GM19397 (cell line): ENCODE results near the gene SRGAP1.
"Not testable (repeated sequence)": the region's sequence is repeated elsewhere in the genome, so short reads cannot be mapped to it uniquely, and the experiment has no call there.

Experiments
- ATAC-seq: cut with Tn5 transposase; IDR thresholded peaks from one replicate; pipeline ENCODE4 v1.9.1; 2021; ENCODE audit warnings: mild to moderate bottlenecking, moderate library complexity; ENCODE audit not compliant: unreplicated experiment

The SRGAP1 gene

DNA sequence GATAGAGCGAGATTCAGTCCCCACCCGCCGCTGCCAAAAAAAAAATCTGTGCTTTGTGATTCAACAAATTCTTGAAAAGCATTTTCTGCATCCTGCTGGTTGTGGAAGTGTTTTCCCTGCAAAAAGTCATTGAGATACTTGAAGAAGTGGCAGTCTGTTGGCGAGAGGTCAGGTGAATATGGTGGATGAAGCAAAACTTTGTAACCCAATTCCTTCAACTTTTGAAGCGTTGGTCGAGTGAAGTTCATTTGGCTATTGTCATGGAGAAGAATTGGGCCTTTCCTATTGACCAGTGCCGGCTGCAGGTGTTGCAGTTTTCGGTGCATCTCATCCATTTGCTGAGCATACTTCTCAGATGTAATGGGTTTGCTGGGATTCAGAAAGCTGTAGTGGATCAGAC lies 20.9 kb downstream of the SRGAP1 start:
- ATAC-seq: no peak

DNA sequence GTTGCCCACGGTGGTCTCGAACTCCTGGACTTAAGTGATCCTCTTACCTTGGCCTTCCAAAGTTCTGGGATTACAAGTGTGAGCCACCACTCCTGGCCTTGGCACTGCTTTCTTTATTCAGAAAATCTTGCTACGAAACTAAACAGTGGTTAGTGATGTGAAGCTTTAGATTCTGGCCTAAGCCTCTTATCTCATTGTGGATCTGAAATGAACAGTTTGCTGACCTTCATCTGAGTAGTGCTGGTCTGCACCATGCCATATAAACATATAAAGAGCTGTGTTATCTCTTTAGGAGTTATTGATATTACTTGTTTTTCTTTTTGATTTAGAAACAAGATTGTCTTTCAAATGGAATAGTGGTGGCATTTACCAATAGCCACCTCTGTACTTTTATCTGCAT lies 22.6 kb downstream of the SRGAP1 start:
- ATAC-seq: no peak

DNA sequence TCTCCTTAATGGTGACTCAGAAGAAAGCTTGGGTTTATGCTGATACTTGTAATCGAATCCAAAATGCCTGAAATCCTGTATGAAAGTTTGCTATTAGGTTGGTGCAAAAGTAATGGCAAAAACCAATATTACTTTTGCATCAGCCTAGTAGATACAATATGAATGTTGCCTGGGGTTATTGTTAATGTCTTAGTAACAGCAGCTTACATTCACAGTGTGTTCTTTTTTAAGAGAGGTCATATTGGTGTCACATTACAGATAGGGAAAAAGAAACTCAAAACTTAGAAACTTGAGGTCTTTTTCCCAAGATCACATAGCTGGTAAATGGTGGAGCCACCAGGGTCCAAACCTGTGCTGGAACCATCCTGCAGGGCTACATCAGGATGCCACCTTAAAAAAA lies 25.2 kb downstream of the SRGAP1 start:
- ATAC-seq: no peak

DNA sequence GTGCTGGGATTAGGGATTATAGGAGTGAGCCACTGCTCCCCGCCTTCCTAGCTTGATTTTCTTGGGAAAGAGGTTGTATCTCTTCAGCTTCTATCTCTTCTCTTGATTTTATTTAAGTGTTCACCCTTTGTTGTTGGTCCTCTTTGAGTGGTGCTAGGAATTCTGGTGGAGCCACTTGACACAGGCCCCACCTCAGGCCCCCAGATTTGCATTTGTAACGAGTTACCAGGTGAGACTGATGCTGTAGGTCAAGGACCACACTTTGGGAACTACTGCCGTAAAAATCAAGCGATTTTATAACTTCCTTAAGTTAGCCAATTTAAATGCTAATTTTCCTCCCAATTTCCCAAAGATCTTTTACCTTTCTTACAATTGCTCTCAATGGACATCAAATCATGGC lies 26.3 kb downstream of the SRGAP1 start:
- no peak for ATAC-seq

DNA sequence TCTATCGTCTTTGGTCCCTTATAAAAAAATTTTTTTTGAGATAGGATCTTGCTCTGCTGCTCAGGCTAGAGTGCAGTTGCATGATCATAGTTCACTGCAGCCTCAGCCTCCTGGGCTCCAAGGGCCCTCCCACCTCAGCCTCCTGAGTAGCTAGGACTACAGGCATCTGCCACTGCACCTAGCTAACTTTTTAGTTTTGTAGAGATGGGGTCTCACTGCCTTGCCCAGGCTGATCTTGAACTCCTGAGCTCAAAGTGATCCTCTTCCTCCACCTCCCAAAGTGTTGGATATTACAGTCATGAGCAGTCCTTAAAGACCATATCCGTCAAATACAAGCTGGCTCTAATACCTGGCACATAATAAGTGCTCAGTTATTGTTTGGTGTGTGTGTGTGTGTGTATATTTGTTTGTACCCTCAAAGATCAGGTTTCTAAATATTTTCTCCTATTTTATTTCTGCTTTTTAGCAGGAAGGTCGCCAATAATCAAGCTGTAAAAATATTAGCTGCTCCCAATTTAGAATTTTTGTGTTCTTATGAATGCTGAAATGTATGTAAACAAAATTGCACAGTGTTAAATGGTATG lies 30.5 kb downstream of the SRGAP1 start:
- ATAC-seq: no peak

DNA sequence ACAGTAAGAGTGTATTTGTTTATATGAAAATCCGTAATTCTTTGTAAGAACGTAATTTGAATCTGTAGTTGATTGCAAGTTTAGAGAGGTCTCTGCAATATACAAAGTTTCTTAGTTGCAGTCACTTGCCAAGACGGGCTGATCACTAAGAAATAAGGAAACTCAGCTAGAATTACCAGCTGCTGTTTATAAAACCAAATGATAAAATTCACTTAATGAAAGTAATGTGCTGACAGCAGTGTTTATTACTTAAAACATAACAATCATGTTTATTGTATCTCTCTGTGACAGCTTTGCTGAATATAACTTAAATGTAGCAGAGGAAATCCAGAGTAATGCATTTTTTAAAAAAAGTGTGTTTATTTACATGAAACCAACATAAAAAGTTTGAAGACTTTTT lies 31.2 kb downstream of the SRGAP1 start:
- no peak for ATAC-seq

DNA sequence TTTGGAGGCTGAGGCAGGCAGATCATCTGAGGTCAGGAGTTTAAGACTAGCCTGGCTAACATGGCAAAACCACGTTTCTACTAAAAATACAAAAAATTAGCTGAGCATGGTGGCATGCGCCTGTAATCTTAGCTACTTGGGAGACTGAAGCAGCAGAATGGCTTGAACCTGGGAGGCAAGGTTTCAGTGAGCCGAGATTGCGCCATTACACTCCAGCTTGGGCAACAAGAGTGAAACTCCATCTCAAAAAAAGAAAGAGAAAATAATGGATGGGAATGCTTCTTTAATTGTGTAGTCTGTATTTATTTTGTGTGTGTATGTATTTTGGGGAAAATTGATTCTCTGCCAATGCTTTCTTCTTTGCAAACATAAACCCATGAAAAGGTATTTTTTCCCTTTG lies 32.5 kb downstream of the SRGAP1 start:
- ATAC-seq: no peak

DNA sequence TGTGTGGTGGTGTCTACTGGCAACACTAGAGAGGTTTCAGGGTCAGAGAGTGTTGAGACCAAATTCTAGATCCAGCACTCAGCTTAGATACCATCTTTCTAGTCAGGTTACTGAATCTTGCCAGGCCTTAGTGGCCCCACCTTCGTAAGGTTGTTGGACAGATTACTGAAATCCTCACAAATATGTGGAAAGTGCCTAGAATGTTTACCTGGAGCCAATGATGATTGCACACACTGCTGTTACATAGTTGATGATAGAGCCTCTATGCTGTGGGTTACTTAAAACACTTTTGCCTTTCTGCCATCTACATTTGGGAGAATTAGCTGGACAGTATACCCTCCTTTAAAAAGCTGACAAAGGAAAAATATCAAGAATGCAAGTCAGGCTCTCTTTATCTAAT lies 33.2 kb downstream of the SRGAP1 start:
- ATAC-seq: no peak

DNA sequence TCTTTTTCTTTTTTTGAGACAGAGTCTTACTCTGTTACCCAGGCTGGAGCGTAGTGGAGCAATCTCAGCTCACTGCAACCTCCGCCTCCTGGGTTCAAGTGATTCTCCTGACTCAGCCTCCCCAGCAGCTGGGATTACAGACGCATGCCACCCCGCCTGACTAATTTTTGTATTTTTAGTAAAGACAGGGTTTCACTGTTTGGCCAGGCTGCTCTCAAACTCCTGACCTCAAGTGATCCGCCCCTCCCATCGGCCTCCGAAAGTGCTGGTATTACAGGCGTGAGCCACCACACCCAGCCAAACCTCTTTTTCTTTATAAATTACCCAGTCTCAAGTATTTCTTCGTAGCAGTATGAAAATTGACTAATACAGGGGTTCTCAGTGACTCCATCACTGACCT lies 35.7 kb downstream of the SRGAP1 start:
- ATAC-seq: not testable (repeated sequence)

DNA sequence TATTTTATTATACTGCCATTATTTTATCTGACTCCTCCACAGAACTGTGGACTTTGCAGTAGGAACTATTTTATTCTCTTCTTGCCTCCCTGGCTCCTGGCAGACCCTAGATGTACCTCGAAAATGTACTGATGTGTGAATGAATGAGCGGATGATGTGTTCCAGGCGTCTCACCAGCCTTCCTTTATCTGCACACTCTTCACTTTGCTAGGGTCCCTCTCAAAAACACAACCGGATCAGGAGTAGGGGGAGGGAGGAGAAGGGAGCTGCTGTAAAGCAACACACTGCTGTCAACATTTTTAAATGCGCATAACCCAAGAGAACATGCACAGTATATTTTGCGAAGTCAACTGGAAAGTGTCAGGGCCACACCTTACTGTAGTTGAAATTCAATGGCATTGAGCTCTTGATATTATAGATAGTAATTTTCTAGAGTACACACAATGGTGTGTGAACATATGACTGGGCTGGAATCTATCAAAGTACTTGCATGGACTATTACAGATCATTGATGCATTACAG lies 36.3 kb downstream of the SRGAP1 start:
- ATAC-seq: no peak

DNA sequence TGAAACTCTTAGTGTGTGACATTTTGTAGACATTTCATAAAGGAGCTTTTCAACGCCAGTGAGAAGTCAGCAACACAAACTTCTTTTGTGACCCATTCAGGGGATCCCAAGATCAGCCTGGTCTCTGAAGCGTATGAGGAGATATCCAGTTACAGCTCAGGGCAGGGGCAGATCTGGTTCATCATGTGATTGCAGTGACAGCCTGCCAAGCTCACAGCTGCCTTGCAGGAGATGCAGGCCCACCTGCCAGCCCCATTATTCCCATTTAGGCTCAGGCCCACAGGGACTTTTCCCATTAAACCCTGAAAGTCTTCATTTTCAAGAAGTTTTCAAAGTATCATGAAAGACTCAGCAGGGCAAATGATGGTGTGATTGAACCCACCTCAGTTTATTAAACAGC lies 38.3 kb downstream of the SRGAP1 start:
- no peak for ATAC-seq

DNA sequence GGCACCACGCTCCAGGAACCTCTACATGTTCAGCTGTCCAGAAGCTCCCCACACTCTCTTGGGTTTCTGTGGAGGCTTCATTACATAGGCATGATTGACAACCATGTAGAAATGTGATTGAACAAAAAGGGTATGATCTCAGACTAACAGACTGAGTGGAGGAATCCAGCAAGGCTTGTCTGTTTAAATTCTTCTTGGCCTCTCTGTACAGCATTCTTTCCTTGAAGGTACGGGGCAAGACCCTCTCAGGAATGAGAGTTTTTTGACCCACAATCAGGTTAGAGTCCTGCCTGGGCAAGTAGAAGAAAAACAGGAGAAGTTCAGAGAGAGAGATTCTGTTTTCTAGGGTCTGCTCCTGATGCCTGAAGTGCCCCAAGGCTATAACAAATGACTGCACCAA lies 40.9 kb downstream of the SRGAP1 start:
- no peak for ATAC-seq

DNA sequence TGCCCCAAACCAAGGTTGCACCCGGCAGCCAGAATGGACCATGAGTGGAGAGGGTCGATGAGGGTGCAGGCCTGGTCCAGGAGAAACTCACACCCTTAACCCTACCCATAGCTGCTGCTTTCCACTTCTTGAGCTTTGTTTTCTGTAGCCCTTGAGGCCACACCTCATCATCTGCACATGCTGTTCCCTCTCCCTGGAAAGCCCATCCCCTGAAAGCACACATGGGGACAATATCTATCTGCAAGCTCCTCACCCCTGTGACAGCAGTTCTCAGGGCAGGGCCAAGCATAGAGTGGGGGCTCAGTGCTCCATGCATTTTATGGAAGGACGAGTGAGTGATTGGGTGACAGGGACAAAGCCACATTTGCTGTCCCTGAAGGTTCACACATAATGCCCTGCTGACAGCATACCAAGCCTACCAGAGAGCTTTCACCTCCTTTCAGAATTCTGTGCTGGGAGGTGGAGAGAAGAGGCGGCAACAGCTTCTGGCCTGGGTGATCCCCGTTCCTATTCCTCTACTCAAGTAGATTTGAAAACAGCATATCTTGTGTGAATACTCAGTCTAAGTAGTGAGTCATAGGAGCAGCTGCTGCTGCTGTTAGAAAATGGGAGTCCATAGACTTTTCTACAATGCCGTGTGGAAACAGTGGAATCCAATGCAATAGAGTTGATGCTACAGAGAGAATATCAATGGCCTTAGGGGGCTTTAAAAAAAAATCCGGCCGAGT lies 44.6 kb downstream of the SRGAP1 start:
- ATAC-seq: no peak

DNA sequence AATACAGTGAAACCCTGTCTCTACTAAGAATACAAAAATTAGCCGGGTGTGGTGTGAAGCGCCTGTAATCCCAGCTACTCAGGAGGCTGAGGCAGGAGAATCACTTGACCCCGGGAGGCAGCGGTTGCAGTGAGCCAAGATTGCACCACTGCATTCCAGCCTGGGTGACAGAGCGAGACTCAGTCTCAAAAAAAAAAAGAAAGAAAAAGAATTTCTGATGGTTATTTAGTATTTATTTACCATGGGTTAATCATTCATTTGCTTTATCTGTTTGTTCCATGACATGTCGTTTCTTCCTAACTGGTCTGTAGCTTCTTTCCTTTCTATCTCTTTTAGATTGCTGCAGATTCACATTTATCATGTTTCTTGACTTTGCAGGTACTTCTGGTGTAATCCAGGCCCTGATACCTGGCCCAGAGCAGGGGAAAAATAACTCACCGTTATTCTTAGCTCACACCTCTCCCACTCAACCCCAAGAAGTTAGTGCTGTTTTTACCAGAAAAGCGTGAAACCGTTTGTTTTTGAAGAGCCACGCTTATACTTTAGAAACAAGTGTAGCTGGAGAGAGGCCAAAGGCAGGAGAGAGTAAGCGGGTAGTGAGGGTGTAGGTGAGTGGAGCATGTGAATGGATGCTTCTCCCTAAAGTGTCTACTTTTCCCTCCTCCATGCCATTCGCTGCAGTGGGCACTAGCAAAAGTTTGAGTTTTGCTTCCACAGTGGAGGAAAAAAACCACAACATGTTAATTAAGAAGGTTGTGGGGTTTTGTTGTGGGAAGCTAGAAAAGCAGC lies 45.4 kb downstream of the SRGAP1 start:
- no peak for ATAC-seq

DNA sequence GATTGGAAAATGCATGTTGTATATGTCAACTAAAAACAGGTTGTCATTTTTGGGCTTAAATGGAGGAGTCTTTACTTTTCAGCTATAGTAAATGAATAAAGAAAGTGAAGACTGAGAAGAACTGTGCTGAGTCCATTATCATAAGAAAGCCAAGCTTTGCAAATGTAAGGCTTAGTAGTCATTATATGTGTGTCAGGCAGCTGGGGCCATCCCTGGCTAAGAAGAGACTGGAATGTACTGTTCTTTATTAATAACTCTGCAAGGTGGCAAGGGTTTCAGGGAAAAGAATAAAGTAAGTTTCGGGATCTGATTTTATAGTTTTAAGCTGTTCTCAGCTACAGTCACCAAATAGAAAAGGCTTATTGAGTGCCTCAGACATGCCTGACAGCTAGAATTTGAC lies 48.7 kb downstream of the SRGAP1 start:
- no peak for ATAC-seq

DNA sequence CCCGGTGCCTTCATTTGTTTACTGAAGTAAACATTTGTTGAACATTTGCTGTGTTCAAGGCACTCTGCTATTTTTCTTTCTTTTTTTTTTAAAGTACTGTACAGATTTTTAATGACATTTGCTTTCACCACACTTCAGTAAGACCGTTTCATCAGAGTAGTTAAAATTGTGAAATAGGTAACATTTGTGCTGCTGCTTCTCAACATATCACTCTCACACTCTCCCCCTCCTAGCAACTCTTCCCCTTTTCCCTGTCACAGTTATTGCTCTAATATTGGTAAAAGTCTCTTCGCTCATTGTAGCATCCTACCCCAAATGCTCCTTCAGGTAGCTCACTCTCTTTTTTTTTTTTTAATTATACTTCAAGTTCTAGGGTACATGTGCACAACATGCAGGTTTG lies 49.6 kb downstream of the SRGAP1 start:
- no peak for ATAC-seq

DNA sequence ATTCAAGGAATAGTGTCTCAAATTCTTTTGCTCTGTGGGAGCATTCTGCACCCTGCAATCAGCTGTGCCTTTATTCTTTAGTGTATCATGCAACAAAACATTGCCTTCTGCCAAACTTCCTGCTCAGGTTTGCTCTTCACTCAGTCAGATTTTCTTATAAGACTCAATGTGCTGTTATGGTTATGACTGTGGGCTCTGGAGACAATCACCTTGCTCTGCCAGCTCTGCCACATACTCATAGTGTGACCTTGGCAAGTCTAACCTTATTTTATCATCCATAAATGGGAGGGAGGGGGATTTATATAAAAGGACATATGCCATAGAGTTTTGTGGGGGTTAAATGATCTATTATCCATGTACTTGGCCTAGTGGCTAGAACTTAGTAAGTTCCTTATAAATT lies 51.3 kb downstream of the SRGAP1 start:
- ATAC-seq: no peak

DNA sequence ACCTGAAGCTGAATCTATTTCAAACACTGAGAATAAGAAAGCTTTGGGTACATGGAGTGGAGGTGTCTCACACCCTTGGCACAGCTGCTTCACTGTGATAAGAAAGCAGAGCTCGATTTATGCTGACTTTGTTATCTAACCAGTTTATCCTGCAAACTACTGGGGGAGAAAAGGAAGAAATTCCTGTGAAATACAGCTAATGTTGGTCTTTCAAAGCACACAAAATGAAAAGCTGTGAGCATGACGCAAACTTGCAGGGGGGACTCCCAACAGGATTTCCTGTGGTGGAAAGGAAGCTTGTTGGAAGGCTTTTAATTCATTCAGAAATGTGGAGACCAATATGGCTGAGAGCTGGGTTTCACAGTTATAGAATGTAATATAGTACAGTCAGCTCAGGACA lies 53.4 kb downstream of the SRGAP1 start:
- no peak for ATAC-seq

DNA sequence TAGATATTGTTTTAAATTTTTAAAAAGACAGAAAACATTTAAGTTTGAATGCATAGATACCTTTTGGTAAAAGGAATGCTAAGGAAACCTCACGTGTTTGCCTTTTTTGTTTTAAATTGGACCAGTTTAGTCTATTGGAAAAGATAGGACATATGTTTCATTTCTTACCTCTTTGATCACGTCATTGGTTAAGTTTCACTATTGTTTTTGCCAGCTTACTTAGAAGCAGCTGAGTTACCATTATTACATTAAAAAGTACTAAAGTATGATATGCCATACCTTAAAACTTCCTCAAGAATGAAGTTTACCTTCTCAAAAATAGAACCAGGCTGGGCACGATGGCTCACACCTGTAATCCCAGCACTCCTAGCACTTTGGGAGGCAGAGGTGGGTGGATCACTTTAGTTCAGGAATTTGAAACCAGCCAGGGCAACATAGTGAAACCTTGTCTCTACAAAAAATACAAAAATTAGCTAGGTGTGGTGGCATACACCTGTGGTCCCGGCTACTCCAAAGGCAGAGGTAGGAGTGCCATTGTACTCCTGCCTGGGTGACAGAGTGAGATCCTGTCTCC lies 54.4 kb downstream of the SRGAP1 start:
- no peak for ATAC-seq

DNA sequence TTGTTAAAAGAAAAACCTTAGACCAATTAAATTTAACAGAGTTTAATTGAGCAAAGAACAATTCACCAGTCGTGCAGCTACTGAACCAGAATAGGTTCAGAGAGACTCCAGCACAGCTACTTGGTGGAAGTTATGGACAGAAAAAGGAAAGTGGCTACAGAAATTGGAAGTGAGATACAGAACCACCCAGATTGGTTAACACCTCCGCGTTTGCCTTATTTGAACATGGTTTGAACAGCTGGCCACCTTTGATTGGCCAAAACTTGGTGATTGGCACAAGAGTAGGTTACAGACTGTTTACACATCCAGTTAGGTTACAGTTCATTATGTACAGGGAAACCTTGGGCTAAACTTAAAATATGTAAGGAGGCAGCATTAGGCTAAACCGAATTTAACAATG lies 54.9 kb downstream of the SRGAP1 start:
- ATAC-seq: no peak

DNA sequence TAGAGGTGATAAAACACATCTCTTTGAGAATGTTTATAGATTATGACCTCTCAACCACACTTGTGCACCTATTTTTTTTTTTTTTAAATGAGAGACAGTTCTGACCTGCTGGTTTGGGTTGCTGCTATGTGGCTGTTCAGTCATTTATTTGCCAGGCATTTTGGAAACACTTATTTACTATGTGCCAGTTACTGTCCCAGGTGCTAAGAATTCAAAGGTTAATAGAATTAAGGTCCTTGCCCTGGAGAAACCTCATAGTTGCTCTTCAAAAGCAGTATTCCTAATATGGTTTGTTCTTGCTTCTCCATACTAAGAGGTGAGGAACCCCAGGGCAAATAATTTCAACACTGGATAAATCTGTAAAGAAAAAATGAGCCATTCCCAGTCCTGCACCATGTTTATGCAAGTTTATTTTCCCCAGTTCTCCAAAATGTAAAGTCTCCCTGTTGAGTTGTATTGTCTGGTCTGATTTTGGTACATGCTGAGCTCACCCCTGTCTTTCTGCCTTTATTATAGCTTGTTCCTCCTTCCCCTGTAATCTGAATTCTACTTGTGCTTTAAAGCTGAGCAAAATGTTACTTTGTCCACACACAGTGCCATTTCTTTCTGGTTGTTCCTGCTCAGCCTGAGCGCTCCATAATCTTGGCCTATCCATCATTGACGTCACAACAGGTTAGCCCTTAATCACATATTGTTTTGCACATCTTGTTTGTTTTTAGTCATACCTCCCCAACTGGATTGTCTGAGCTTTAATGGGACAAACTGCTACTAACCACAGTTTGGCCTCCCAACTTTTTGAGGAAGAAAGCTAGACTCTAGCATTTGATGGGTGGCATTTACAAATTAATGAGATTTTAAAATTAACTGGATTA lies 56.7 kb downstream of the SRGAP1 start:
- ATAC-seq: no peak
